HepG2 (cell line): ENCODE results near the gene AIF1. TPM values are rescaled to one million over a fixed set of nuclear protein-coding genes. Genes with fewer than 3 reads are reported as not detected.

ENCODE experiments used
- ATAC-seq: fragments of 200-7000 bp; cut with Tn5 transposase; 3 replicates; pipeline ENCODE4 v1.9.1; 2020; ENCODE audit warnings: mild to moderate bottlenecking, moderate library complexity
- BruUV-seq: library from RNA; stranded (reverse); fragments of 400-500 nt; replicated peaks from 2 replicates; lab custom pipeline; 2021; lab: Mats Ljungman, UMichigan
- CTCF ChIA-PET: fragments of 300-600 bp; formaldehyde crosslinking; extraction: SDS; loops from one replicate; lab custom pipeline; 2021; ENCODE audit warnings: low total read pairs, inconsistent platforms, low intra/inter-chr PET ratio; lab: Yijun Ruan, JAX
- POLR2A ChIA-PET: fragments of 350-600 bp; sonication (Branson Sonifier 250); formaldehyde crosslinking; loops from one replicate; lab custom pipeline; 2020; ENCODE audit warnings: antibody characterized with exemption, inconsistent platforms; lab: Yijun Ruan, JAX
- DNase-seq: peaks from one replicate; pipeline ENCODE4 v3.0.0-alpha.2; 2015; ENCODE audit warnings: low spot score
- FAIRE-seq: peaks from 3 replicates; lab custom pipeline; 2011; peaks lifted over from hg19 to GRCh38; lab: Jason Lieb, UNC
- H2AFZ ChIP-seq: one replicate; pipeline ENCODE4 v1.6.1; 2011; ENCODE audit warnings: low read length, inconsistent platforms
- H3K27ac ChIP-seq: fragments of 300-600 bp; 3 replicates; pipeline ENCODE4 v1.8.0; 2011; ENCODE audit warnings: mixed run types, mild to moderate bottlenecking, mixed read lengths, low read length, inconsistent platforms; ENCODE audit not compliant: insufficient read depth; ENCODE audit errors: extremely low read length
- H3K27me3 ChIP-seq, 2 experiments: fragments of 200-600 bp in 1 of 2; 2 replicates in 1 of 2; 3 replicates in 1 of 2; pipeline versions ENCODE4 v1.6.0 to v1.8.0; 2011; ENCODE audit warnings: low read length in 2 of 2, mild to moderate bottlenecking in 2 of 2, moderate library complexity in 2 of 2, inconsistent platforms in 1 of 2; ENCODE audit not compliant: insufficient read depth in 2 of 2, control insufficient read depth in 1 of 2
- H3K36me3 ChIP-seq, 2 experiments: fragments of 200-600 bp in 1 of 2; replicated peaks in 1 of 2; 2 replicates in 1 of 2; 3 replicates in 1 of 2; pipeline versions ENCODE4 v1.5.1 to v1.8.0; 2011; ENCODE audit warnings: low read length in 2 of 2, inconsistent platforms in 1 of 2; ENCODE audit not compliant: insufficient read depth in 2 of 2, control insufficient read depth in 1 of 2
- H3K4me1 ChIP-seq: 2 replicates; pipeline ENCODE4 v1.5.1; 2012; ENCODE audit warnings: low read length, inconsistent platforms; ENCODE audit not compliant: insufficient read depth
- H3K4me2 ChIP-seq: 2 replicates; pipeline ENCODE4 v1.6.0; 2011; ENCODE audit warnings: low read depth, low read length, inconsistent platforms
- H3K4me3 ChIP-seq, 3 experiments: fragments of 200-600 bp in 1 of 3; sonication (generic), shearing (Covaris generic) in 1 of 3; replicated peaks in 1 of 3; 2 replicates each; pipeline ENCODE4 v1.5.1; 2011 to 2016; ENCODE audit warnings: low read length in 3 of 3, inconsistent platforms in 2 of 3, low read depth in 2 of 3, mild to moderate bottlenecking in 2 of 3, control low read depth in 1 of 3, mixed read lengths in 1 of 3; ENCODE audit not compliant: insufficient read depth in 1 of 3
- H3K79me2 ChIP-seq: one replicate; pipeline ENCODE4 v1.6.1; 2011; ENCODE audit warnings: low read length, inconsistent platforms; ENCODE audit not compliant: insufficient read depth
- H3K9ac ChIP-seq: 2 replicates; pipeline ENCODE4 v1.6.0; 2011; ENCODE audit warnings: mild to moderate bottlenecking, low read depth, low read length, inconsistent platforms; ENCODE audit not compliant: insufficient read depth
- H3K9me3 ChIP-seq: 2 replicates; pipeline ENCODE4 v1.5.1; 2012; ENCODE audit warnings: mild to moderate bottlenecking, low read length
- H4K20me1 ChIP-seq: 2 replicates; pipeline ENCODE4 v1.6.0; 2011; ENCODE audit warnings: inconsistent platforms, mild to moderate bottlenecking, low read length, moderate library complexity; ENCODE audit not compliant: insufficient read depth
- FOXJ3 ChIP-seq: sonication (generic); formaldehyde crosslinking; IDR thresholded peaks from 2 replicates; pipeline ENCODE4 v1.4.0; 2020; ENCODE audit warnings: missing genetic modification reagents, mild to moderate bottlenecking, borderline replicate concordance
- HDAC2 ChIP-seq: sonication (generic); formaldehyde crosslinking; IDR thresholded peaks from 2 replicates; pipeline ENCODE4 v1.4.0; 2020; ENCODE audit warnings: missing genetic modification reagents
- HOXA7 ChIP-seq: sonication (generic); formaldehyde crosslinking; IDR thresholded peaks from 2 replicates; pipeline ENCODE4 v1.8.1; 2022; ENCODE audit warnings: mild to moderate bottlenecking, missing genetic modification reagents, moderate library complexity
- MTF2 ChIP-seq: sonication (generic); formaldehyde crosslinking; IDR thresholded peaks from 2 replicates; pipeline ENCODE4 v1.5.0; 2020; ENCODE audit warnings: missing genetic modification reagents, borderline replicate concordance
- ZBTB14 ChIP-seq: sonication (generic); formaldehyde crosslinking; IDR thresholded peaks from 2 replicates; pipeline ENCODE4 v1.4.0; 2020; ENCODE audit warnings: missing genetic modification reagents
- ZFP36L2 ChIP-seq: sonication (generic); formaldehyde crosslinking; IDR thresholded peaks from 2 replicates; pipeline ENCODE4 v1.4.0; 2020; ENCODE audit warnings: missing genetic modification reagents
- ZNF451 ChIP-seq: sonication (generic); formaldehyde crosslinking; IDR thresholded peaks from 2 replicates; pipeline ENCODE4 v1.5.0; 2020; ENCODE audit warnings: mild to moderate bottlenecking, missing genetic modification reagents
- ZNF609 ChIP-seq: sonication (generic); formaldehyde crosslinking; IDR thresholded peaks from 2 replicates; pipeline ENCODE4 v1.4.0; 2020; ENCODE audit warnings: mild to moderate bottlenecking, missing genetic modification reagents, borderline replicate concordance
- ZNF878 ChIP-seq: sonication (generic); formaldehyde crosslinking; IDR thresholded peaks from 2 replicates; pipeline ENCODE4 v1.8.1; 2023; ENCODE audit warnings: mild to moderate bottlenecking, missing genetic modification reagents, moderate library complexity
- WGBS: methylation state at CpG from one replicate; pipeline ENCODE4 v1.1.6; 2017; ENCODE audit warnings: low lambda C conversion rate; 5-methylcytosine and 5-hydroxymethylcytosine counted together
- in situ Hi-C: cut with HindIII; loops from 2 replicates; pipeline ENCODE4 v1.10.0; 2017; ENCODE audit warnings: low pct_unique_long_range_greater_than_20kb; ENCODE audit not compliant: extremely low pct_ligation_motif_present
- intact Hi-C: fragments of 100-400 bp; cut with micrococcal nuclease; formaldehyde crosslinking; loops from one replicate; pipeline ENCODE4 v1.10.0; 2022; ENCODE audit not compliant: unreplicated experiment
- polyA plus RNA-seq, 8 experiments: library from polyadenylated mRNA; depleted of rRNA in 3 of 8; stranded (reverse) in 7 of 8; unstranded in 1 of 8; fragments of >200 nt; fragmentation: Illumina TruSeq in 4 of 8; extraction: Trizol in 4 of 8; gene quantifications; 2 replicates each; pipeline versions ENCODE4 v1.2.1 to v1.2.3, GENCODE V29; 2011 to 2016; ENCODE audit warnings: low read depth in 4 of 8, missing spikeins in 1 of 8, mixed read lengths in 1 of 8; ENCODE audit not compliant: insufficient read depth in 1 of 8
- total RNA-seq, 5 experiments: library from RNA; depleted of rRNA; stranded (reverse); fragments of >200 nt; fragmentation: Illumina TruSeq; extraction: Trizol; gene quantifications; 2 replicates each; pipeline ENCODE4 v1.2.3, GENCODE V29; 2016; ENCODE audit warnings: low read depth in 1 of 5
- TF ChIP-seq, protein P1 (sequence below): sonication (generic); formaldehyde crosslinking; IDR thresholded peaks from 2 replicates; pipeline ENCODE4 v1.4.0; 2020; ENCODE audit warnings: mild to moderate bottlenecking, missing genetic modification reagents

The AIF1 gene
- total and polyA plus RNA-seq, 2 of the 13 experiments (the other 11 are each of a cell fraction or from before 2014, with no cell fraction given): 1.5 TPM; not detected in 1

GRCh38 chr6:31621320-31621939 lies 6.4 kb downstream of the AIF1 start (continued):
- TF ChIP-seq ZBTB14 (CRISPR knock-in tag) (peak; percentile 47; the same call in 1 of the 2 replicates), ZNF878 (0 out of 2 replicates have a peak, but pooled peaks have one; percentile 5), MTF2 (CRISPR knock-in tag) (0 out of 2 replicates have a peak, but pooled peaks have one; percentile 4), ZFP36L2 (no peak), FOXJ3 (CRISPR knock-in tag) (peak; percentile 39; the same call in 1 of the 2 replicates), HDAC2 (CRISPR knock-in tag) (no peak)
- TF ChIP-seq, protein P1, sequence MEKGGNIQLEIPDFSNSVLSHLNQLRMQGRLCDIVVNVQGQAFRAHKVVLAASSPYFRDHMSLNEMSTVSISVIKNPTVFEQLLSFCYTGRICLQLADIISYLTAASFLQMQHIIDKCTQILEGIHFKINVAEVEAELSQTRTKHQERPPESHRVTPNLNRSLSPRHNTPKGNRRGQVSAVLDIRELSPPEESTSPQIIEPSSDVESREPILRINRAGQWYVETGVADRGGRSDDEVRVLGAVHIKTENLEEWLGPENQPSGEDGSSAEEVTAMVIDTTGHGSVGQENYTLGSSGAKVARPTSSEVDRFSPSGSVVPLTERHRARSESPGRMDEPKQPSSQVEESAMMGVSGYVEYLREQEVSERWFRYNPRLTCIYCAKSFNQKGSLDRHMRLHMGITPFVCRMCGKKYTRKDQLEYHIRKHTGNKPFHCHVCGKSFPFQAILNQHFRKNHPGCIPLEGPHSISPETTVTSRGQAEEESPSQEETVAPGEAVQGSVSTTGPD (CRISPR knock-in tag): 0 out of 2 replicates have a peak, but pooled peaks have one; percentile 59

- in situ Hi-C loops: no loop called here
- 29% methylated on average over 4 of the region's 4 CpGs for WGBS
- CTCF ChIA-PET: no interaction called here
- 0 out of 2 replicates have a peak, but pooled peaks have one; percentile 21 for TF ChIP-seq ZNF609 (CRISPR knock-in tag)
- TF ChIP-seq HOXA7: no peak
- TF ChIP-seq ZNF451: no peak
Measured at GRCh38 chr6:31621991-31622390, 7.0 kb downstream of the AIF1 start.

More at GRCh38 chr6:31621991-31622390, 7.0 kb downstream of the AIF1 start:
- POLR2A ChIA-PET: interaction anchor here (0.5 to 4.8 kb wide), 9 partner anchors 11 to 208 kb away, joined by 3 to 78 read pairs (median 5); partner anchors contain the start of genes APOM, BAG6, C6orf47 and CSNK2B
- Histone ChIP-seq H3K27me3 (no peaks in the 10 kb centered on the region; a peak in 1 of 5 replicates), H4K20me1 (peaks cover 11% of the 10 kb centered on the region; the same call in 1 of the 2 replicates), H2AFZ (no peak overlapping the region), H3K27ac (peak overlapping the region; percentile 98), H3K4me3 (peak overlapping the region; percentile 83 to 100 (median 99)), H3K9ac (peak overlapping the region; percentile 97), H3K9me3 (no peaks in the 10 kb centered on the region), H3K79me2 (peaks cover 37% of the 10 kb centered on the region), H3K36me3 (peaks cover 34 to 45% of the 10 kb centered on the region in 2 experiments), H3K4me1 (peaks cover 21% of the 10 kb centered on the region), H3K4me2 (peak overlapping the region; percentile 98)
- DNase-seq: no peak
- BruUV-seq: no TSS peak
- FAIRE-seq: no peak
- intact Hi-C loops: loop anchor here (5.0 kb wide), 1 partner anchor 45 kb away; the partner anchor contains the start of genes CSNK2B and LY6G5B
- ATAC-seq: no peak
